Vagina (tissue), 2 donors: Measurements from ENCODE around the gene CMIP. TPM values are rescaled to one million over a fixed set of nuclear protein-coding genes. Genes with fewer than 3 reads are reported as not detected.
A peak's percentile ranks its signal among the peaks of the same experiment; 100 is the strongest.

Experiments used
- DNase-seq, 2 donors: peaks; one replicate each; pipeline ENCODE4 v3.0.0-alpha.2; 2017; ENCODE audit errors: extremely low spot score in 2 of 2
- H3K27ac ChIP-seq: fragments of 200-600 bp; sonication (generic); one replicate; pipeline ENCODE4 v1.5.1; 2019
- H3K27me3 ChIP-seq: fragments of 200-600 bp; sonication (generic); one replicate; pipeline ENCODE4 v1.5.1; 2019
- H3K36me3 ChIP-seq, 2 donors: fragments of 200-600 bp; sonication (generic); one replicate each; pipeline ENCODE4 v1.5.1; 2017 to 2019
- H3K4me1 ChIP-seq: fragments of 200-600 bp; sonication (generic); one replicate; pipeline ENCODE4 v1.5.1; 2019
- H3K4me3 ChIP-seq, 2 donors: fragments of 200-600 bp; sonication (generic); 1 replicate in 1 of 2; 2 replicates in 1 of 2; pipeline ENCODE4 v1.5.1; 2016 to 2019
- H3K9me3 ChIP-seq: fragments of 200-600 bp; sonication (generic); one replicate; pipeline ENCODE4 v1.5.1; 2019
- POLR2A ChIP-seq, 2 donors: fragments of 450-650 bp; IDR thresholded peaks; one replicate each; pipeline ENCODE4 v1.6.1; 2017; ENCODE audit warnings: antibody characterized with exemption in 2 of 2, mild to moderate bottlenecking in 2 of 2, moderate library complexity in 2 of 2
- POLR2AphosphoS5 ChIP-seq, 2 donors: sonication (generic); formaldehyde crosslinking; IDR thresholded peaks; one replicate each; pipeline ENCODE4 v1.9.0; 2017; ENCODE audit warnings: antibody characterized with exemption in 2 of 2, mild to moderate bottlenecking in 2 of 2, low read depth in 1 of 2; ENCODE audit not compliant: insufficient read depth in 1 of 2
- intact Hi-C: fragments of 100-400 bp; cut with DNase I; formaldehyde crosslinking; loops from one replicate; pipeline ENCODE4 v1.15.1; 2023
- total RNA-seq: library from RNA; depleted of rRNA; stranded (reverse); fragments of >200 nt; gene quantifications from one replicate; pipeline ENCODE4 v1.2.3, GENCODE V29; 2016
- TF ChIP-seq, protein P1 (sequence below), 3 experiments: fragments of 450-650 bp in 2 of 3; fragments of 200-600 bp in 1 of 3; sonication (generic) in 1 of 3; IDR thresholded peaks; one replicate each; pipeline ENCODE4 v1.5.1; 2017 to 2019; ENCODE audit warnings: antibody characterized with exemption in 3 of 3, mild to moderate bottlenecking in 2 of 3, moderate library complexity in 2 of 3

The CMIP gene
- total RNA-seq, 1 donor from 2014 or later, result 66.3 TPM

DNA sequence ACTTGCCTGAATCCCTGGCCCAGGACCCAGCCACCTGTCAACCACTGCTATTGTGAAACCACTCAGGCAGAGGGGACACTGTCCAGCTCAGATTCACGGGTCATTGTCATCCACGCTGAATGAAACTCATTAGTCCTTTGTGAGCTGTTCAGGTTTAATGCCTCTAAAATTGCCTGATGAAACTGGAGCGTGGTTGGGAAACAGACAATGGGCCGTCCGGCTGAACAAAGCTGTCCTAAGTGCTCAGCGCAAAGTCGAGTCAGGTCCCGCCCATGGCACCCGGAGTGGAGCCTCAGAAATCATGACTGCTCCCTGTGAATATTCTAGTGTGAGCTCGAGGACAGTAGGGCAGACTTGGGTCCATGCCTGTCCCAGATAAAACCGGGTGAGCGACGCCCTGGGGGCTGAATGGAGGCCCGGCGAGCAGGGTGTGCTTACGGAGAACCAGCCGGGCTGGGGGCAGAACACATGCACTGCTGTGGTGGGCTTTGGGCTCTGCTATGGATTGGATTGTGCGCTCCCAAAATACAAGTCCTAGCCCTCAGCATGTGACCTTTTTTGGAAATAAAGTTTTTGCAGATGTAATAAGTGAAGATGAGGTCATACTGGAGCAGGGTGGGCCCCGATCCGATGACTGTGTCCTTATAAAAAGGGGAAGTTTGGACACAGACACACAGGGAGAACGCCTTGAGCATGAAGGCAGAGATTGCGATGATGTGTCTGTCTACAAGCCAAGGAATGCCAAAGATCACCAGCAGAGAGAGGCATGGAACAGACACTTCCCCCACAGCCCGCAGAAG is 12.9 kb upstream of the CMIP start:
- intact Hi-C loops, result no loop called here
- Histone ChIP-seq H3K4me1 (peaks cover 14% of the 10 kb centered on the region), H3K36me3 (no peaks in the 10 kb centered on the region), H3K27me3 (no peaks in the 10 kb centered on the region), H3K9me3 (no peaks in the 10 kb centered on the region), H3K27ac (peak overlapping the region; percentile 87), H3K4me3 (no peak overlapping the region)
- TF ChIP-seq POLR2AphosphoS5 (IDR thresholded peaks at IDR 0.05; ENCODE audit: insufficient read depth in 1 of 2, low read depth in 1 of 2), result peak in 1 of 2 donors; percentile 75
- TF ChIP-seq, protein P1, sequence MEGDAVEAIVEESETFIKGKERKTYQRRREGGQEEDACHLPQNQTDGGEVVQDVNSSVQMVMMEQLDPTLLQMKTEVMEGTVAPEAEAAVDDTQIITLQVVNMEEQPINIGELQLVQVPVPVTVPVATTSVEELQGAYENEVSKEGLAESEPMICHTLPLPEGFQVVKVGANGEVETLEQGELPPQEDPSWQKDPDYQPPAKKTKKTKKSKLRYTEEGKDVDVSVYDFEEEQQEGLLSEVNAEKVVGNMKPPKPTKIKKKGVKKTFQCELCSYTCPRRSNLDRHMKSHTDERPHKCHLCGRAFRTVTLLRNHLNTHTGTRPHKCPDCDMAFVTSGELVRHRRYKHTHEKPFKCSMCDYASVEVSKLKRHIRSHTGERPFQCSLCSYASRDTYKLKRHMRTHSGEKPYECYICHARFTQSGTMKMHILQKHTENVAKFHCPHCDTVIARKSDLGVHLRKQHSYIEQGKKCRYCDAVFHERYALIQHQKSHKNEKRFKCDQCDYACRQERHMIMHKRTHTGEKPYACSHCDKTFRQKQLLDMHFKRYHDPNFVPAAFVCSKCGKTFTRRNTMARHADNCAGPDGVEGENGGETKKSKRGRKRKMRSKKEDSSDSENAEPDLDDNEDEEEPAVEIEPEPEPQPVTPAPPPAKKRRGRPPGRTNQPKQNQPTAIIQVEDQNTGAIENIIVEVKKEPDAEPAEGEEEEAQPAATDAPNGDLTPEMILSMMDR (IDR thresholded peaks at IDR 0.05), result no peak
- TF ChIP-seq POLR2A (IDR thresholded peaks at IDR 0.05), result no peak
- peak in 1 of 2 donors; percentile 89 for DNase-seq

DNA sequence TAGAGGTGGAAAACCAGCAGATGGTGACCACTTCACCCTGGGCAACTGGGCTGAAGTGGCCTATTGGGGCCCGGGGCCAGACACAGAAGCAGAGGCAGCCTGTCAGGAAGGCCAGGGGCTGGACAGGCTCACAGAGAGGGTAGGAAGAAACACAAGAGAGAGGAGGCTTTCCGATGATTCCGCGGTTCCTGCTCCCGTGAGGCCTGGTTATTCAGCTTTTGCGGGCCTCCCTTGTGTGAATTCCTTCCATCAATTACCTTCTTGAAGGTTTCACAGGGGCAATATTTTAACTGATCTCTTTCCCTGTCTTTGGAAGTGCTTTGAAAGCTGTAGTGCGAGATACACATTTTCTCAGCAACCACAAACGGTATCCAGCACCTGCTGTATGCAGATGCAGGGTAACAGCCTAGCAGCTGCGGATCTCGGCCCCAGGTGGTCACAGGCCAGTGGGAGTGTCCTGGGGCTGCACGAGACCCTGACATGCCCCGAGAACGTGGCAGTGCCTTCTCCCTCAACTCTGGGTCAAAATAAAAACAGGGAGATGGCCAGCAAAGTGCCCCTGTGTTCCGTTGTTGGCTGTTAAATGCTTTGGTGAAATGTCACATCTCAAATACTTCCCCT is 11.6 kb upstream of the CMIP start:
- no peak for DNase-seq
- H3K36me3 ChIP-seq, result no peaks in the 10 kb centered on the region
- intact Hi-C loops, result no loop called here
- H3K4me1 ChIP-seq, result peaks cover 14% of the 10 kb centered on the region
- H3K4me3 ChIP-seq, result no peak overlapping the region
- no peaks in the 10 kb centered on the region for H3K9me3 ChIP-seq
- H3K27me3 ChIP-seq, result no peaks in the 10 kb centered on the region
- H3K27ac ChIP-seq, result peak overlapping the region; percentile 87
- TF ChIP-seq, protein P1 (IDR thresholded peaks at IDR 0.05), result no peak
- no peak for TF ChIP-seq POLR2AphosphoS5 (IDR thresholded peaks at IDR 0.05; ENCODE audit: insufficient read depth in 1 of 2, low read depth in 1 of 2)
- no peak for TF ChIP-seq POLR2A (IDR thresholded peaks at IDR 0.05)

DNA sequence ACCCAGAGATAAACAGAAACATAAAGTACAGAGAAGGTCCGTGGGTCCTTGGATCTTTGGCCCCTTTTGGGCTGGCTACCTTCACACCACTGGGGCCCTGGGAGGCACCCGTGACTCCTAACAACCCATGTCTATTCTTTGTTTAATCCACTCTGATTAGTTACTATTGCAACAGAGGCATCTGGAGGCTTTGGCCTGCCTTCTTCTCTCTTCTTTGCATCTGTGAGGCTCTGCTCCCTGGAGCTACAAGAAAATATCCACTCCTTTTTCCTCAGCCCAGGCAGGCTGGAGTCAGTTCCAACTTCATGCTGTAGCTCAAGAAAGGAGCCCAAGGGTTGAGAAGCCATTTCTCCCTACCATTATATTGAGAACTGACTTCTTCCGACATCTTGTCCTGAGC is 9.5 kb upstream of the CMIP start:
- no peak overlapping the region for H3K4me3 ChIP-seq
- H3K27me3 ChIP-seq, result no peaks in the 10 kb centered on the region
- intact Hi-C loops, result no loop called here
- H3K9me3 ChIP-seq, result no peaks in the 10 kb centered on the region
- no peak for TF ChIP-seq POLR2AphosphoS5 (IDR thresholded peaks at IDR 0.05; ENCODE audit: insufficient read depth in 1 of 2, low read depth in 1 of 2)
- TF ChIP-seq, protein P1 (IDR thresholded peaks at IDR 0.05), result no peak
- TF ChIP-seq POLR2A (IDR thresholded peaks at IDR 0.05), result no peak
- H3K27ac ChIP-seq, result no peak overlapping the region
- H3K4me1 ChIP-seq, result peaks cover 14% of the 10 kb centered on the region
- no peaks in the 10 kb centered on the region for H3K36me3 ChIP-seq
- no peak for DNase-seq

DNA sequence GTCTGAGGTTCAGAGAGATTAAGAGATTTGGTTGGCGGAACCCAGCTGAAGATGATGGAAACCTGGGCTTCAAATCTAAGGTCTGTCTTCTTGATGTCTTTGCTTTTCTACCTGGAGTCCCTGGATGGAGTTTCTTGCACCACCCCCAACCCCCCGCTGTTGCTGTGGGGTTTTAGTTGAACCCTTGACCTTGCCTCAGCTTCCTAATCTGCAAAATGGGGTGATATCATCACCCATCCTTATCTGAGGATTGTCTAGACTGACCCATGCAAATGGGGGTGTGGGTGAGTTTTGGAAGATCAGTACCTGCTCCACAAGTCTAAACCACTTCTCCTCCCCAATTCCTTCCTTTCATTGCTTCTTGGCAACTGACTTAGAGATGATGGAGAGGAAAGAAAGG is 9.0 kb upstream of the CMIP start:
- peaks cover 14% of the 10 kb centered on the region for H3K4me1 ChIP-seq
- no peaks in the 10 kb centered on the region for H3K9me3 ChIP-seq
- TF ChIP-seq, protein P1 (IDR thresholded peaks at IDR 0.05), result no peak
- TF ChIP-seq POLR2AphosphoS5 (IDR thresholded peaks at IDR 0.05; ENCODE audit: insufficient read depth in 1 of 2, low read depth in 1 of 2) (no peak), POLR2A (IDR thresholded peaks at IDR 0.05) (no peak)
- H3K36me3 ChIP-seq, result no peaks in the 10 kb centered on the region
- H3K4me3 ChIP-seq, result no peak overlapping the region
- H3K27me3 ChIP-seq, result no peaks in the 10 kb centered on the region
- no peak overlapping the region for H3K27ac ChIP-seq
- intact Hi-C loops, result no loop called here
- no peak for DNase-seq

DNA sequence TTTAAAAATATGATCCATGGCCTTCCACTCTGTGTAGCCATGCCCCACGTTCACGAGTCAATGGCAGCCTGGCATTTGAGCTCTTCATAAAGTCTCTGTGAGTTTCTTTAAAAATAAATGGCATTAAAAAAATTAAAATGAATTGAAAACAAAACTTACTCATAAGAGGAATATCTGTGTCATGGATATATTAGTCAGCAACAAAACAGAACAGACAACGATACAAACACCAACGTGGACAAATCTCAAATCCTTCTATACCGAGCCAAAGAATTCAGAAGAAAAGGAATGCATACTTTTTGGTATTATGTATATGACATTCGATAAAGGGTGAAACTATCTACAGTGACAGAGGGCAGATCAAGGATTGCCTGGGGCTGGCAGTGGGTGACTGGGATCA is 8.2 kb upstream of the CMIP start:
- Histone ChIP-seq H3K27me3 (no peaks in the 10 kb centered on the region), H3K4me1 (peaks cover 10% of the 10 kb centered on the region), H3K4me3 (no peak overlapping the region), H3K27ac (no peak overlapping the region), H3K36me3 (no peaks in the 10 kb centered on the region), H3K9me3 (no peaks in the 10 kb centered on the region)
- no peak for TF ChIP-seq POLR2AphosphoS5 (IDR thresholded peaks at IDR 0.05; ENCODE audit: insufficient read depth in 1 of 2, low read depth in 1 of 2)
- TF ChIP-seq, protein P1 (IDR thresholded peaks at IDR 0.05), result no peak
- no peak for TF ChIP-seq POLR2A (IDR thresholded peaks at IDR 0.05)
- no peak for DNase-seq
- intact Hi-C loops, result no loop called here
